MM.1S (cell line): ENCODE results near the gene CHCT1.
"Not testable (repeated sequence)": the region's sequence is repeated elsewhere in the genome, so short reads cannot be mapped to it uniquely, and the experiment has no call there.

Experiments used
- DNase-seq: peaks from one replicate; pipeline ENCODE4 v3.0.0-alpha.2; 2015
- H2AFZ ChIP-seq: fragments of 300-600 bp; sonication (generic); 2 replicates; pipeline ENCODE4 v1.6.0; 2016; ENCODE audit warnings: antibody characterized with exemption, low read length
- H3F3A ChIP-seq: fragments of 300-600 bp; sonication (generic); 2 replicates; pipeline ENCODE4 v1.6.1; 2016; ENCODE audit warnings: mild to moderate bottlenecking, antibody characterized with exemption, low read length, moderate library complexity, mixed read lengths; ENCODE audit not compliant: insufficient read depth
- H3K27ac ChIP-seq: fragments of 300-600 bp; sonication (generic); 2 replicates; pipeline ENCODE4 v1.5.1; 2016; ENCODE audit warnings: mild to moderate bottlenecking, low read length
- H3K27me3 ChIP-seq: fragments of 300-600 bp; sonication (generic); replicated peaks from 2 replicates; pipeline ENCODE4 v1.6.0; 2016; ENCODE audit warnings: low read length; ENCODE audit not compliant: insufficient read depth
- H3K36me3 ChIP-seq: fragments of 300-600 bp; sonication (generic); replicated peaks from 2 replicates; pipeline ENCODE4 v1.6.1; 2016; ENCODE audit warnings: mild to moderate bottlenecking, low read length, mixed read lengths; ENCODE audit not compliant: insufficient read depth
- H3K4me1 ChIP-seq: fragments of 300-600 bp; sonication (generic); 2 replicates; pipeline ENCODE4 v1.6.1; 2016; ENCODE audit warnings: low read length, mixed read lengths
- H3K4me2 ChIP-seq: fragments of 300-600 bp; sonication (generic); 2 replicates; pipeline ENCODE4 v1.6.0; 2016; ENCODE audit warnings: low read depth, low read length
- H3K4me3 ChIP-seq: fragments of 300-600 bp; sonication (generic); 2 replicates; pipeline ENCODE4 v1.5.1; 2016; ENCODE audit warnings: low read length, mixed read lengths
- H3K79me2 ChIP-seq: fragments of 300-600 bp; sonication (generic); 2 replicates; pipeline ENCODE4 v1.6.1; 2016; ENCODE audit warnings: mixed run types, low read length, mixed read lengths
- H3K9ac ChIP-seq: fragments of 300-600 bp; sonication (generic); 2 replicates; pipeline ENCODE4 v1.6.1; 2016; ENCODE audit warnings: low read length, mixed read lengths
- H3K9me2 ChIP-seq: fragments of 300-600 bp; sonication (generic); replicated peaks from 2 replicates; pipeline ENCODE4 v1.6.1; 2016; ENCODE audit warnings: mild to moderate bottlenecking, low read length, mixed read lengths; ENCODE audit not compliant: insufficient read depth
- H3K9me3 ChIP-seq: fragments of 300-600 bp; sonication (generic); replicated peaks from 2 replicates; pipeline ENCODE4 v1.6.1; 2016; ENCODE audit warnings: mild to moderate bottlenecking, low read length, mixed read lengths; ENCODE audit not compliant: insufficient read depth
- H4K20me1 ChIP-seq: fragments of 300-600 bp; sonication (generic); 2 replicates; pipeline ENCODE4 v1.6.1; 2016; ENCODE audit warnings: mild to moderate bottlenecking, low read length, moderate library complexity, mixed read lengths; ENCODE audit not compliant: insufficient read depth
- CTCF ChIP-seq: fragments of 300-600 bp; sonication (generic); IDR thresholded peaks from 2 replicates; pipeline ENCODE4 v1.5.1; 2016; ENCODE audit warnings: antibody characterized with exemption, low read length, mixed read lengths
- EZH2 ChIP-seq: fragments of 300-600 bp; sonication (generic); optimal IDR thresholded peaks from 2 replicates; pipeline ENCODE3; 2017; ENCODE audit warnings: low read depth, mild to moderate bottlenecking, antibody characterized with exemption, low read length, mixed read lengths
- EZH2phosphoT487 ChIP-seq: fragments of 300-600 bp; sonication (generic); IDR thresholded peaks from 2 replicates; pipeline ENCODE4 v1.6.1; 2018; ENCODE audit warnings: antibody characterized with exemption, low read length

Gene CHCT1

GRCh38 chr17:60426596-60426995 is 4.3 kb downstream of the CHCT1 start:
- H3K79me2 ChIP-seq: no peaks in the 10 kb centered on the region
- no peak overlapping the region for H3K9ac ChIP-seq
- H3K4me1 ChIP-seq: no peaks in the 10 kb centered on the region
- H3K27ac ChIP-seq: no peak overlapping the region
- TF ChIP-seq EZH2phosphoT487 (no peak), CTCF (no peak), EZH2 (no peak)
- H2AFZ ChIP-seq: no peak overlapping the region
- H3K9me2 ChIP-seq: no peaks in the 10 kb centered on the region
- no peaks in the 10 kb centered on the region for H4K20me1 ChIP-seq
- H3K4me3 ChIP-seq: no peak overlapping the region
- no peaks in the 10 kb centered on the region for H3K9me3 ChIP-seq
- no peak for DNase-seq
- H3K36me3 ChIP-seq: no peaks in the 10 kb centered on the region
- H3K4me2 ChIP-seq: no peak overlapping the region
- H3F3A ChIP-seq: no peaks in the 10 kb centered on the region
- no peaks in the 10 kb centered on the region for H3K27me3 ChIP-seq

- H3K79me2 ChIP-seq, DNase-seq: not testable (repeated sequence)
Measured at GRCh38 chr17:60428491-60428890, 6.2 kb downstream of the CHCT1 start.

GRCh38 chr17:60430561-60430960 is 8.3 kb downstream of the CHCT1 start:
- not testable (repeated sequence) for H3K9ac ChIP-seq, H3K27ac ChIP-seq, H3K9me2 ChIP-seq, H4K20me1 ChIP-seq, DNase-seq, H3K36me3 ChIP-seq, H3F3A ChIP-seq, H3K4me3 ChIP-seq, H3K27me3 ChIP-seq, H3K4me1 ChIP-seq, H3K9me3 ChIP-seq, H3K79me2 ChIP-seq, H2AFZ ChIP-seq, H3K4me2 ChIP-seq

More at GRCh38 chr17:60428491-60428890, 6.2 kb downstream of the CHCT1 start:
- H3K9me3 ChIP-seq, H4K20me1 ChIP-seq, H3K27ac ChIP-seq, H3K9ac ChIP-seq, H3K4me3 ChIP-seq, H3F3A ChIP-seq, H3K27me3 ChIP-seq, H2AFZ ChIP-seq, H3K4me1 ChIP-seq, H3K9me2 ChIP-seq, H3K36me3 ChIP-seq, H3K4me2 ChIP-seq: not testable (repeated sequence)

GRCh38 chr17:60433021-60433997 is 11.0 kb downstream of the CHCT1 start:
- H3K27me3 ChIP-seq, H3K9ac ChIP-seq, H3K4me2 ChIP-seq, H3K36me3 ChIP-seq, DNase-seq, H3K27ac ChIP-seq, H3K4me3 ChIP-seq, H3K9me3 ChIP-seq, H2AFZ ChIP-seq, H3K9me2 ChIP-seq, H4K20me1 ChIP-seq, H3K79me2 ChIP-seq, H3K4me1 ChIP-seq: not testable (repeated sequence)
- peaks cover 15% of the 10 kb centered on the region for H3F3A ChIP-seq
